T-helper 9 cell (primary cell): ENCODE measurements around the gene PRDX4.
"Not testable (repeated sequence)": the region's sequence is repeated elsewhere in the genome, so short reads cannot be mapped to it uniquely, and the experiment has no call there.

Experiments
- DNase-seq: peaks from one replicate; pipeline ENCODE4 v3.0.0-alpha.2; 2020
- total RNA-seq, 2 donors: gene quantifications; one replicate each; lab custom pipeline; 2026; lab: John Stamatoyannopoulos, UW

PRDX4 gene
- 4.6 to 25.7 reads per million in 2 donors for total RNA-seq

GRCh38 chrX:23667239-23668177 lies at the start of gene PRDX4:
Gene PRDX4, plus strand, starts transcription at chrX:23667493. Its CDS starts 78 bp downstream, at chrX:23667571.
- DNase-seq = peak; percentile 53

- DNase-seq = no peak
Observed at GRCh38 chrX:23621621-23622265, 45.5 kb upstream of the PRDX4 start.

GRCh38 chrX:23623797-23624196 lies 43.5 kb upstream of the PRDX4 start:
- DNase-seq = no peak

GRCh38 chrX:23626651-23627050 lies 40.6 kb upstream of the PRDX4 start:
- DNase-seq = no peak

GRCh38 chrX:23628131-23628530 lies 39.2 kb upstream of the PRDX4 start:
- no peak for DNase-seq

- DNase-seq = no peak
Observed at GRCh38 chrX:23631136-23631535, 36.2 kb upstream of the PRDX4 start.

GRCh38 chrX:23633834-23634580 lies 33.3 kb upstream of the PRDX4 start:
- no peak for DNase-seq

GRCh38 chrX:23637187-23637586 lies 30.1 kb upstream of the PRDX4 start:
- no peak for DNase-seq

GRCh38 chrX:23643020-23643419 lies 24.3 kb upstream of the PRDX4 start:
- DNase-seq = no peak

GRCh38 chrX:23644744-23645143 lies 22.5 kb upstream of the PRDX4 start:
- no peak for DNase-seq

GRCh38 chrX:23656091-23656490 lies 11.2 kb upstream of the PRDX4 start:
- no peak for DNase-seq

GRCh38 chrX:23656684-23657083 lies 10.6 kb upstream of the PRDX4 start:
- DNase-seq = no peak

- DNase-seq = no peak
Observed at GRCh38 chrX:23659339-23659738, 8.0 kb upstream of the PRDX4 start.

GRCh38 chrX:23660083-23660765 lies 7.1 kb upstream of the PRDX4 start:
- not testable (repeated sequence) for DNase-seq

- no peak for DNase-seq
Observed at GRCh38 chrX:23660766-23661132, 6.5 kb upstream of the PRDX4 start.

- DNase-seq = no peak
Observed at GRCh38 chrX:23661671-23662070, 5.6 kb upstream of the PRDX4 start.

GRCh38 chrX:23662187-23662586 lies 5.1 kb upstream of the PRDX4 start:
- no peak for DNase-seq

- DNase-seq = no peak
Observed at GRCh38 chrX:23662853-23663252, 4.4 kb upstream of the PRDX4 start.

GRCh38 chrX:23664496-23664895 lies 2.8 kb upstream of the PRDX4 start:
- DNase-seq = no peak

- DNase-seq = no peak
Observed at GRCh38 chrX:23666282-23666681, 1.0 kb upstream of the PRDX4 start.

- DNase-seq = no peak
Observed at GRCh38 chrX:23668335-23668734, 1.0 kb downstream of the PRDX4 start.

GRCh38 chrX:23670528-23670927 lies 3.2 kb downstream of the PRDX4 start:
- no peak for DNase-seq

- no peak for DNase-seq
Observed at GRCh38 chrX:23673108-23673507, 5.8 kb downstream of the PRDX4 start.
